Suprapubic skin (tissue), 4 donors: ENCODE data around the gene FPR1.

ENCODE experiments used
- CTCF ChIP-seq, 2 donors: fragments of 200-600 bp in 1 of 2; fragments of 450-650 bp in 1 of 2; sonication (generic) in 1 of 2; IDR thresholded peaks; one replicate each; pipeline ENCODE4 v1.5.1; 2016 to 2019; ENCODE audit warnings: antibody characterized with exemption in 2 of 2, mild to moderate bottlenecking in 1 of 2, moderate library complexity in 1 of 2
- POLR2A ChIP-seq, 2 donors: fragments of 450-650 bp; IDR thresholded peaks; one replicate each; pipeline ENCODE4 v1.6.1; 2017; ENCODE audit warnings: antibody characterized with exemption in 2 of 2, mild to moderate bottlenecking in 2 of 2, moderate library complexity in 2 of 2
- POLR2AphosphoS5 ChIP-seq, 3 donors: sonication (generic); formaldehyde crosslinking; IDR thresholded peaks; one replicate each; pipeline ENCODE4 v1.6.1; 2017; ENCODE audit warnings: antibody characterized with exemption in 3 of 3

DNA sequence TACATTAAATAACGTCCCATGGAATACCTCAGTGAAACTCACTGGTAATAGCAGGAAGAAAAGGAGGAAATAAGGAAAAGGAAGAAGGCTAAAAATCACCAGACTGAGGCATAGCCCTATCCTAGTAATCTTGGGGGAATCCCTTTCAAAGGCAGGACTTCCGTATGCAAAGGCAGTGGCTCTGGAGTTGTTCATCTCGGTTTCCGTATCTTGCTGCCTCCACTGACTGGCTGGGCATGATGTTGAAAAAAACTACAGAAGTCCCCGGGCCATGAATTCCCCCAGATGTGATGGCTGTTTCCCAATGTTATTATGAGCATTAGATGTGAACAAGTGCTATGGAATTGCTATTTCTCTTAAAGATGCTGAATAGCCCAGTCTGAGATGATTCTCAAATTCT is 14.8 kb upstream of the FPR1 start:
- TF ChIP-seq CTCF (IDR thresholded peaks at IDR 0.05) (no peak), POLR2A (IDR thresholded peaks at IDR 0.05) (no peak), POLR2AphosphoS5 (IDR thresholded peaks at IDR 0.05) (no peak)
